IPS-18c (cell line): ENCODE results near the gene TOR1AIP2.

Source experiments
- H3K4me3 ChIP-seq: 2 replicates; pipeline ENCODE4 v1.7.0; 2013; ENCODE audit warnings: low read depth, mild to moderate bottlenecking, low read length, moderate library complexity; ENCODE audit not compliant: insufficient read depth
- H3K9me3 ChIP-seq: one replicate; pipeline ENCODE4 v1.6.1; 2013; ENCODE audit warnings: mild to moderate bottlenecking, low read length, moderate library complexity; ENCODE audit not compliant: control insufficient read depth, insufficient read depth

Gene TOR1AIP2

GRCh38 chr1:179803104-179803503 is 74.5 kb downstream of the TOR1AIP2 start:
- Histone ChIP-seq H3K4me3 (no peak overlapping the region), H3K9me3 (peaks cover 2% of the 10 kb centered on the region)

DNA sequence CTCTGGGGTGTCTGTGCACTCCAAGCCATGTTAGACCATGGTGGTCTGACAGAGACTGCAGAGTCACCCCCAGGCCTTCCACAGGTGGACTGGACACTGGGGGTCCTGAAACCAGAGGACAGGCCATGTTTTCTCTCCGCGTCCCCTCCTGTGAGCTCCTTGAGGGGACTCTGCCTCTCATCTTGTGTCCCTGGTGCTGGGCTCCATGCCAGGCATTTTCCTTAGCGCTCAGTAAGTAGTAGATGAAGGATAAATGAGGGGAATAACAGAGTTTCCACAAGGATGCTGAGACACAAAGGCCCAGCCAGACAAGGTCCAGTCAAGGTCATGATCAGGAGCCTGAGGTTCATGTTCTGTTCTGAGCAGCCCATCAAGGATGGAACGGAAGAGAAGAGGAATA is 77.1 kb downstream of the TOR1AIP2 start:
- H3K4me3 ChIP-seq = no peak overlapping the region

DNA sequence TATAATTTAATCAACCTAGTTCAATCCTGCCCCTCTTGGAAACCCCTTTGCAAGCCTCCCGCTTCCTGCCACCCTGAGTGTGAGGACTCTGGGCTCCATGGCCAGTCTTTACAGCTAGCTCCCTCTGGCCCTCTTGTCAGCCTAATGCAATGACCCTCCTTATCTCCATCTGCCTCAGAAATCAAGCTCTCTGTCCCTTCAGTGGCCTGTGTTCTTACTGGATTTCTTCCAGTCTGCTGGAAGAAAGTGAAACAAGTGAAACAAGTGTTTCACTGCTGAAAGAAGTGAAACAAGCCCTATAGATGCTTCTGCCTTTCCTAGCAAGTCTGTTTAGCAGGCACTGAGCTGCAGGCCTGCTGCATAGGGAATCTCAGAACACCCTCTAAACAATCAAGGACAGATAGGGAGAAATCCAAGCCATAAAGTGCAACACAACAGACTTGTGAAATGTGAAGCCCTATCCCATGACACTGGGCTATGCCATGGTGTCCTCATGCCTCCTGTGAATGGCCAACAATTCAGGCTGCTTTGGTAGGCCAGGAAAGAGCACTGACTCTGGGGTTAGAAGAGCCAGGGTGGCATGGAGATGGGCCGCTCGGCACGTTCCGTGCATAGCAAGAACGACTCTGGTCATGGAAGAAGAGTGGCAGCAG is 78.6 kb downstream of the TOR1AIP2 start:
- peaks cover 2% of the 10 kb centered on the region for H3K9me3 ChIP-seq
- H3K4me3 ChIP-seq = no peak overlapping the region

More for the DNA sequence above, 77.1 kb downstream of the TOR1AIP2 start:
- H3K9me3 ChIP-seq = peaks cover 2% of the 10 kb centered on the region

- Histone ChIP-seq H3K4me3 (no peak overlapping the region), H3K9me3 (peaks cover 2% of the 10 kb centered on the region)
Observed at GRCh38 chr1:179798213-179798863, 79.3 kb downstream of the TOR1AIP2 start.

DNA sequence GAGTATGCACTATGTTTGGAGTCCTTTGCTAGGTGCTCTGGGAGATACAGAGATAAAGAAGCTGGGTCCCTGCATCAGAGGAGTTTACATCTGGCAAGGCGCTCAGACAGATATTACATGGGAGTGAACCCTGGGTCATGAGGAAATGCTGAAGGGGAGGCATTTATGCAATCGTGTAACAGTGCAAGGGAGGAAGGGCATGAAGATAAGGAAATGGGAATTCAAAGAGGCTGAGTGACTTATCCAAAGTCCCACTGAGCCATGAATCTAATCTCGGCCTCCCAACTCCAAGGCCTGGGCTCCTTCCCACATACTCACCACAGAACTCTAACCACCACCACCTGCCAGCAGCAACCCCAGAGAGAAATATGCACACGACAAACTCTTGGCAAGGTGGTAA is 82.9 kb downstream of the TOR1AIP2 start:
- Histone ChIP-seq H3K9me3 (peaks cover under 1% of the 10 kb centered on the region), H3K4me3 (no peak overlapping the region)

GRCh38 chr1:179794146-179794545 is 83.5 kb downstream of the TOR1AIP2 start:
- Histone ChIP-seq H3K4me3 (no peak overlapping the region), H3K9me3 (no peaks in the 10 kb centered on the region)

GRCh38 chr1:179793281-179793680 is 84.3 kb downstream of the TOR1AIP2 start:
- H3K9me3 ChIP-seq = no peaks in the 10 kb centered on the region
- no peak overlapping the region for H3K4me3 ChIP-seq
